ENCODE data around the gene DPP6.

DPP6 gene

GRCh38 chr7:154757756-154758155 lies 705.6 kb downstream of the DPP6 start:
- TF ChIP-seq PAX5 (IDR thresholded peaks at IDR 0.05; ENCODE audit: insufficient read depth, low read length, severe bottlenecking) (no peak), POU2F2 (IDR thresholded peaks at IDR 0.05; ENCODE audit: low read depth, low read length) (no peak), POLR2A (IDR thresholded peaks at IDR 0.05; ENCODE audit: low read depth, low read length) (no peak), SPI1 (IDR thresholded peaks at IDR 0.05; ENCODE audit: low read depth, low read length) (no peak), TAF1 (IDR thresholded peaks at IDR 0.05; ENCODE audit: low read depth, low read length) (no peak), POLR2AphosphoS5 (IDR thresholded peaks at IDR 0.05; ENCODE audit: low read depth, low read length) (no peak)
- no peak for DNase-seq (ENCODE audit: insufficient read length, low spot score)
- FAIRE-seq: no peak

- TF ChIP-seq POLR2AphosphoS5 (IDR thresholded peaks at IDR 0.05; ENCODE audit: low read depth, low read length) (no peak), SPI1 (IDR thresholded peaks at IDR 0.05; ENCODE audit: low read depth, low read length) (no peak), TAF1 (IDR thresholded peaks at IDR 0.05; ENCODE audit: low read depth, low read length) (no peak), POLR2A (IDR thresholded peaks at IDR 0.05; ENCODE audit: low read depth, low read length) (no peak), PAX5 (IDR thresholded peaks at IDR 0.05; ENCODE audit: insufficient read depth, low read length, severe bottlenecking) (no peak), POU2F2 (IDR thresholded peaks at IDR 0.05; ENCODE audit: low read depth, low read length) (no peak)
- no peak for DNase-seq (ENCODE audit: insufficient read length, low spot score)
- no peak for FAIRE-seq
These were observed 707.8 kb downstream of the DPP6 start for GRCh38 chr7:154759989-154760388.

GRCh38 chr7:154765118-154765517 lies 712.9 kb downstream of the DPP6 start:
- no peak for DNase-seq (ENCODE audit: insufficient read length, low spot score)
- TF ChIP-seq TAF1 (IDR thresholded peaks at IDR 0.05; ENCODE audit: low read depth, low read length): no peak
- TF ChIP-seq PAX5 (IDR thresholded peaks at IDR 0.05; ENCODE audit: insufficient read depth, low read length, severe bottlenecking): no peak
- no peak for TF ChIP-seq POLR2A (IDR thresholded peaks at IDR 0.05; ENCODE audit: low read depth, low read length)
- no peak for TF ChIP-seq POLR2AphosphoS5 (IDR thresholded peaks at IDR 0.05; ENCODE audit: low read depth, low read length)
- TF ChIP-seq POU2F2 (IDR thresholded peaks at IDR 0.05; ENCODE audit: low read depth, low read length): no peak
- no peak for TF ChIP-seq SPI1 (IDR thresholded peaks at IDR 0.05; ENCODE audit: low read depth, low read length)
- no peak for FAIRE-seq

- FAIRE-seq (no peak), DNase-seq (ENCODE audit: insufficient read length, low spot score) (no peak)
- TF ChIP-seq POLR2A (IDR thresholded peaks at IDR 0.05; ENCODE audit: low read depth, low read length) (no peak), TAF1 (IDR thresholded peaks at IDR 0.05; ENCODE audit: low read depth, low read length) (no peak), SPI1 (IDR thresholded peaks at IDR 0.05; ENCODE audit: low read depth, low read length) (no peak), POLR2AphosphoS5 (IDR thresholded peaks at IDR 0.05; ENCODE audit: low read depth, low read length) (no peak), PAX5 (IDR thresholded peaks at IDR 0.05; ENCODE audit: insufficient read depth, low read length, severe bottlenecking) (no peak), POU2F2 (IDR thresholded peaks at IDR 0.05; ENCODE audit: low read depth, low read length) (no peak)
These were observed 714.9 kb downstream of the DPP6 start for GRCh38 chr7:154767142-154767541.

GRCh38 chr7:154767821-154768415 lies 715.7 kb downstream of the DPP6 start:
- DNase-seq (ENCODE audit: insufficient read length, low spot score): no peak
- FAIRE-seq: no peak

GRCh38 chr7:154769001-154769400 lies 716.8 kb downstream of the DPP6 start:
- no peak for TF ChIP-seq PAX5 (IDR thresholded peaks at IDR 0.05; ENCODE audit: insufficient read depth, low read length, severe bottlenecking)
- no peak for TF ChIP-seq TAF1 (IDR thresholded peaks at IDR 0.05; ENCODE audit: low read depth, low read length)
- TF ChIP-seq SPI1 (IDR thresholded peaks at IDR 0.05; ENCODE audit: low read depth, low read length): no peak
- TF ChIP-seq POU2F2 (IDR thresholded peaks at IDR 0.05; ENCODE audit: low read depth, low read length): no peak
- TF ChIP-seq POLR2A (IDR thresholded peaks at IDR 0.05; ENCODE audit: low read depth, low read length): no peak
- no peak for TF ChIP-seq POLR2AphosphoS5 (IDR thresholded peaks at IDR 0.05; ENCODE audit: low read depth, low read length)
- FAIRE-seq: no peak
- no peak for DNase-seq (ENCODE audit: insufficient read length, low spot score)

More at GRCh38 chr7:154767821-154768415, 715.7 kb downstream of the DPP6 start:
- no peak for TF ChIP-seq TAF1 (IDR thresholded peaks at IDR 0.05; ENCODE audit: low read depth, low read length)
- TF ChIP-seq POU2F2 (IDR thresholded peaks at IDR 0.05; ENCODE audit: low read depth, low read length): no peak
- TF ChIP-seq SPI1 (IDR thresholded peaks at IDR 0.05; ENCODE audit: low read depth, low read length): no peak
- TF ChIP-seq POLR2A (IDR thresholded peaks at IDR 0.05; ENCODE audit: low read depth, low read length): no peak
- TF ChIP-seq POLR2AphosphoS5 (IDR thresholded peaks at IDR 0.05; ENCODE audit: low read depth, low read length): no peak
- TF ChIP-seq PAX5 (IDR thresholded peaks at IDR 0.05; ENCODE audit: insufficient read depth, low read length, severe bottlenecking): no peak

- FAIRE-seq (no peak), DNase-seq (ENCODE audit: insufficient read length, low spot score) (no peak)
- no peak for TF ChIP-seq POLR2AphosphoS5 (IDR thresholded peaks at IDR 0.05; ENCODE audit: low read depth, low read length)
- no peak for TF ChIP-seq PAX5 (IDR thresholded peaks at IDR 0.05; ENCODE audit: insufficient read depth, low read length, severe bottlenecking)
These were observed 717.3 kb downstream of the DPP6 start for GRCh38 chr7:154769527-154769926.

GRCh38 chr7:154770361-154770760 lies 718.2 kb downstream of the DPP6 start:
- FAIRE-seq: no peak
- no peak for TF ChIP-seq PAX5 (IDR thresholded peaks at IDR 0.05; ENCODE audit: insufficient read depth, low read length, severe bottlenecking)
- TF ChIP-seq POLR2A (IDR thresholded peaks at IDR 0.05; ENCODE audit: low read depth, low read length): no peak
- TF ChIP-seq POLR2AphosphoS5 (IDR thresholded peaks at IDR 0.05; ENCODE audit: low read depth, low read length): no peak
- no peak for TF ChIP-seq POU2F2 (IDR thresholded peaks at IDR 0.05; ENCODE audit: low read depth, low read length)
- no peak for TF ChIP-seq TAF1 (IDR thresholded peaks at IDR 0.05; ENCODE audit: low read depth, low read length)
- no peak for TF ChIP-seq SPI1 (IDR thresholded peaks at IDR 0.05; ENCODE audit: low read depth, low read length)
- no peak for DNase-seq (ENCODE audit: insufficient read length, low spot score)

- no peak for FAIRE-seq
These were observed 718.8 kb downstream of the DPP6 start for GRCh38 chr7:154770962-154771361.

GRCh38 chr7:154774303-154774969 lies 722.2 kb downstream of the DPP6 start:
- no peak for FAIRE-seq

More at GRCh38 chr7:154770962-154771361, 718.8 kb downstream of the DPP6 start:
- TF ChIP-seq TAF1 (IDR thresholded peaks at IDR 0.05; ENCODE audit: low read depth, low read length) (no peak), SPI1 (IDR thresholded peaks at IDR 0.05; ENCODE audit: low read depth, low read length) (no peak), POLR2AphosphoS5 (IDR thresholded peaks at IDR 0.05; ENCODE audit: low read depth, low read length) (no peak)
- DNase-seq (ENCODE audit: insufficient read length, low spot score): no peak

More at GRCh38 chr7:154774303-154774969, 722.2 kb downstream of the DPP6 start:
- TF ChIP-seq POLR2AphosphoS5 (IDR thresholded peaks at IDR 0.05; ENCODE audit: low read depth, low read length) (no peak), TAF1 (IDR thresholded peaks at IDR 0.05; ENCODE audit: low read depth, low read length) (no peak), PAX5 (IDR thresholded peaks at IDR 0.05; ENCODE audit: insufficient read depth, low read length, severe bottlenecking) (no peak), POU2F2 (IDR thresholded peaks at IDR 0.05; ENCODE audit: low read depth, low read length) (no peak), SPI1 (IDR thresholded peaks at IDR 0.05; ENCODE audit: low read depth, low read length) (no peak), POLR2A (IDR thresholded peaks at IDR 0.05; ENCODE audit: low read depth, low read length) (no peak)
- no peak for DNase-seq (ENCODE audit: insufficient read length, low spot score)
